H1 (cell line): Measurements from ENCODE around the gene ACTL10. TPM values are rescaled to one million over a fixed set of nuclear protein-coding genes. Genes with fewer than 3 reads are reported as not detected.

ENCODE experiments used
- BACH1 ChIP-seq: IDR thresholded peaks from 2 replicates; pipeline ENCODE4 v1.6.1; 2012; ENCODE audit warnings: low read length, improper control_type of control experiment
- CEBPB ChIP-seq: IDR thresholded peaks from 2 replicates; pipeline ENCODE4 v1.6.1; 2012; ENCODE audit warnings: low read depth, low read length
- EP300 ChIP-seq, 2 experiments: IDR thresholded peaks; 1 replicate in 1 of 2; 2 replicates in 1 of 2; pipeline ENCODE4 v1.6.1; 2011 to 2012; ENCODE audit warnings: low read depth in 2 of 2, low read length in 2 of 2, mild to moderate bottlenecking in 2 of 2, borderline replicate concordance in 1 of 2, inconsistent platforms in 1 of 2, moderate library complexity in 1 of 2
- PHF8 ChIP-seq: fragments of 200-600 bp; sonication (generic); conservative IDR thresholded peaks from 2 replicates; pipeline ENCODE4 v1.7.1; 2012; ENCODE audit warnings: low read depth, mild to moderate bottlenecking, inconsistent platforms, low read length, moderate library complexity
- polyA plus RNA-seq, 7 experiments: library from polyadenylated mRNA; depleted of rRNA in 3 of 7; stranded (reverse) in 5 of 7; unstranded in 2 of 7; fragments of >200 nt in 5 of 7; fragments of 200-250 nt in 2 of 7; gene quantifications; 1 replicate in 5 of 7; 2 replicates in 1 of 7; 4 replicates in 1 of 7; pipeline versions ENCODE4 v1.2.1 to v1.2.3, GENCODE V29; 2011 to 2013; ENCODE audit warnings: missing spikeins in 2 of 7, mixed read lengths in 2 of 7
- total RNA-seq: library from RNA; stranded (reverse); fragmentation: NEBNext Ultra II Directional; extraction: Animal tissue kit (Norgen Biotek cat#: 25700); gene quantifications from 2 replicates; pipeline ENCODE4 v1.2.1, GENCODE V29; 2021

Gene ACTL10
- total and polyA plus RNA-seq, 2 of the 8 experiments (the other 6 are each of a cell fraction or from before 2014, with no cell fraction given): 0.26 TPM; not detected in 1

DNA sequence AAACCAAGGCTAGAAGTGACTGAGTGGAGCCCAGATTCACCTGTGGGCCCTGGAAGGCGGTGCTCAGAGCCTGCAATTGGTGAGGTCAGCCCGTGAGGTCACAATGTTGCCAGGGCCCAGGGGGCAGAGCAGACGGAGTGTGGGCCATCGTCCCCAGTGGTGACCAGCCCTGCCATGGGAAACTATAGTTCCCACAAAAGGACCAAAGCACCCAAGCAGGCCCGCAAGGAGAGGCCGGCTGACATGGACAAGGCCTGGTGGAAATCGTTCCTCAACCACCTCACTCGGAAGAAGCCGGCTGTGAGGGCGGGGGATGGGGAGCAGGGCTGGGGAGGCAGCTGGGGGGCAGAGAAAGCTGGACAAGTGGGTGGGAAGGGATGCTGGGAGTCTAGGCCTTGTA lies 4.6 kb upstream of the ACTL10 start, which contains the start of gene C20orf144 (continued):
- TF ChIP-seq PHF8 (no peak), EP300 (IDR thresholded peaks at IDR 0.05; ENCODE audit: borderline replicate concordance in 1 of 2, low read depth in 2 of 2, low read length in 2 of 2) (no peak), BACH1 (no peak), CEBPB (no peak)
